HEK293 (cell line): ENCODE results near the gene EVI2B.
A peak's percentile ranks its signal among the peaks of the same experiment; 100 is the strongest.

ENCODE experiments used
- CTCF ChIA-PET: fragments of 350-600 bp; formaldehyde crosslinking; extraction: SDS; loops from one replicate; lab custom pipeline; 2021; ENCODE audit warnings: antibody characterized with exemption; lab: Yijun Ruan, JAX
- POLR2A ChIA-PET: fragments of 300-600 bp; formaldehyde crosslinking; extraction: SDS; loops from one replicate; lab custom pipeline; 2020; ENCODE audit warnings: antibody characterized with exemption, inconsistent platforms; lab: Yijun Ruan, JAX
- H3K27ac ChIP-seq: fragments of 200-500 bp; sonication (Bioruptor generic); 2 replicates; pipeline ENCODE4 v1.5.1; 2014; ENCODE audit warnings: low read depth, low read length, control low read depth, inconsistent platforms; ENCODE audit errors: extremely low read depth
- H3K36me3 ChIP-seq, 2 experiments: fragments of 200-500 bp in 1 of 2; sonication (Bioruptor generic) in 1 of 2; 1 replicate in 1 of 2; 2 replicates in 1 of 2; pipeline ENCODE4 v1.5.1; 2014 to 2017; ENCODE audit warnings: inconsistent platforms in 2 of 2, low read length in 2 of 2; ENCODE audit not compliant: control insufficient read depth in 2 of 2, insufficient read depth in 1 of 2
- H3K4me1 ChIP-seq: fragments of 200-500 bp; sonication (Bioruptor generic); 2 replicates; pipeline ENCODE4 v1.5.1; 2014; ENCODE audit warnings: mild to moderate bottlenecking, low read length, inconsistent platforms; ENCODE audit not compliant: control insufficient read depth, insufficient read depth
- H3K4me3 ChIP-seq: 2 replicates; pipeline ENCODE4 v1.5.1; 2011; ENCODE audit warnings: low read depth, mild to moderate bottlenecking, control low read depth, low read length, moderate library complexity
- H3K9me3 ChIP-seq: fragments of 200-500 bp; sonication (Bioruptor generic); 2 replicates; pipeline ENCODE4 v1.5.1; 2014; ENCODE audit warnings: low read depth, low read length, inconsistent platforms; ENCODE audit not compliant: control insufficient read depth, insufficient read depth
- EGR2 ChIP-seq: fragments of 450-650 bp; formaldehyde crosslinking; IDR thresholded peaks from 2 replicates; pipeline ENCODE4 v1.5.1; 2016; ENCODE audit warnings: low read depth, missing biosample characterization, missing genetic modification characterization
- ELK4 ChIP-seq: IDR thresholded peaks from 2 replicates; pipeline ENCODE4 v1.6.1; 2011; ENCODE audit warnings: mild to moderate bottlenecking, low read depth, low read length, borderline replicate concordance
- GLI4 ChIP-seq: fragments of 450-650 bp; formaldehyde crosslinking; IDR thresholded peaks from 2 replicates; pipeline ENCODE4 v1.5.1; 2016; ENCODE audit warnings: missing biosample characterization, missing genetic modification characterization
- GLIS1 ChIP-seq: fragments of 450-650 bp; formaldehyde crosslinking; IDR thresholded peaks from 2 replicates; pipeline ENCODE4 v1.5.1; 2016; ENCODE audit warnings: missing biosample characterization, missing genetic modification characterization
- OVOL3 ChIP-seq: fragments of 450-650 bp; formaldehyde crosslinking; IDR thresholded peaks from 2 replicates; pipeline ENCODE4 v1.5.1; 2016; ENCODE audit warnings: missing biosample characterization, missing genetic modification characterization
- PRDM2 ChIP-seq: fragments of 450-650 bp; formaldehyde crosslinking; IDR thresholded peaks from 2 replicates; pipeline ENCODE4 v1.5.1; 2016; ENCODE audit warnings: missing biosample characterization, missing genetic modification characterization, borderline replicate concordance
- RBAK ChIP-seq: fragments of 450-650 bp; formaldehyde crosslinking; IDR thresholded peaks from 2 replicates; pipeline ENCODE4 v1.5.1; 2016; ENCODE audit warnings: missing biosample characterization, missing genetic modification characterization
- SCRT2 ChIP-seq: fragments of 450-650 bp; formaldehyde crosslinking; IDR thresholded peaks from 2 replicates; pipeline ENCODE4 v1.5.1; 2016; ENCODE audit warnings: missing biosample characterization, missing genetic modification characterization
- ZBTB44 ChIP-seq: fragments of 450-650 bp; IDR thresholded peaks from 2 replicates; pipeline ENCODE4 v1.5.1; 2018; ENCODE audit warnings: missing biosample characterization, mild to moderate bottlenecking, missing genetic modification characterization
- ZBTB48 ChIP-seq: fragments of 450-650 bp; formaldehyde crosslinking; IDR thresholded peaks from 2 replicates; pipeline ENCODE4 v1.5.1; 2016; ENCODE audit warnings: missing biosample characterization, missing genetic modification characterization
- ZNF121 ChIP-seq: fragments of 450-650 bp; formaldehyde crosslinking; IDR thresholded peaks from 2 replicates; pipeline ENCODE4 v1.5.1; 2016; ENCODE audit warnings: missing biosample characterization, missing genetic modification characterization
- ZNF146 ChIP-seq: fragments of 450-650 bp; formaldehyde crosslinking; IDR thresholded peaks from 2 replicates; pipeline ENCODE4 v1.5.1; 2016; ENCODE audit warnings: missing biosample characterization, missing genetic modification characterization
- ZNF175 ChIP-seq: fragments of 450-650 bp; formaldehyde crosslinking; IDR thresholded peaks from 2 replicates; pipeline ENCODE4 v1.5.1; 2016; ENCODE audit warnings: missing biosample characterization, missing genetic modification characterization
- ZNF223 ChIP-seq: fragments of 450-650 bp; formaldehyde crosslinking; IDR thresholded peaks from 2 replicates; pipeline ENCODE4 v1.5.1; 2016; ENCODE audit warnings: missing biosample characterization, missing genetic modification characterization
- ZNF26 ChIP-seq: fragments of 450-650 bp; formaldehyde crosslinking; IDR thresholded peaks from 2 replicates; pipeline ENCODE4 v1.5.1; 2016; ENCODE audit warnings: missing biosample characterization, missing genetic modification characterization
- ZNF473 ChIP-seq: fragments of 450-650 bp; formaldehyde crosslinking; IDR thresholded peaks from 2 replicates; pipeline ENCODE4 v1.5.1; 2017; ENCODE audit warnings: missing biosample characterization, missing genetic modification characterization
- ZNF558 ChIP-seq: fragments of 450-650 bp; formaldehyde crosslinking; IDR thresholded peaks from 2 replicates; pipeline ENCODE4 v1.5.1; 2016; ENCODE audit warnings: missing biosample characterization, missing genetic modification characterization
- ZNF561 ChIP-seq: fragments of 450-650 bp; IDR thresholded peaks from 2 replicates; pipeline ENCODE4 v1.5.1; 2018; ENCODE audit warnings: missing biosample characterization, missing genetic modification characterization, borderline replicate concordance
- ZNF610 ChIP-seq: fragments of 450-650 bp; formaldehyde crosslinking; IDR thresholded peaks from 2 replicates; pipeline ENCODE4 v1.5.1; 2016; ENCODE audit warnings: missing biosample characterization, missing genetic modification characterization, borderline replicate concordance
- ZNF621 ChIP-seq: fragments of 450-650 bp; formaldehyde crosslinking; IDR thresholded peaks from 2 replicates; pipeline ENCODE4 v1.5.1; 2017; ENCODE audit warnings: missing biosample characterization, missing genetic modification characterization
- ZNF670 ChIP-seq: fragments of 450-650 bp; formaldehyde crosslinking; IDR thresholded peaks from 2 replicates; pipeline ENCODE4 v1.5.1; 2016; ENCODE audit warnings: missing biosample characterization, missing genetic modification characterization, low read depth
- ZNF707 ChIP-seq: fragments of 450-650 bp; formaldehyde crosslinking; IDR thresholded peaks from 2 replicates; pipeline ENCODE4 v1.5.1; 2016; ENCODE audit warnings: missing biosample characterization, missing genetic modification characterization

Gene EVI2B

GRCh38 chr17:31313982-31314781 lies at the start of gene EVI2B:
Gene EVI2B (minus strand): TSS chr17:31314054. CDS start chr17:31305609, 8,445 bp downstream.
- Histone ChIP-seq H3K36me3 (no peaks in the 10 kb centered on the region; a peak in 1 of 3 replicates), H3K27ac (no peak within 1 kb of the TSS), H3K4me1 (peaks cover 5% of the 10 kb centered on the region; the same call in 1 of the 2 replicates)
- POLR2A ChIA-PET, result no interaction called here
- TF ChIP-seq ZNF473 (tag by site-specific recombination) (no peak), ZNF146 (tag by site-specific recombination) (peak; percentile 73)
- TF ChIP-seq, all 188 proteins: peak for 1
- Histone ChIP-seq H3K9me3 (no peaks in the 10 kb centered on the region), H3K4me3 (no peak within 1 kb of the TSS)
- CTCF ChIA-PET, result no interaction called here

- TF ChIP-seq ZNF26, result no peak
- no peak for TF ChIP-seq ZNF121
- TF ChIP-seq ZNF610 (tag by site-specific recombination), result no peak
- TF ChIP-seq ZNF707 (tag by site-specific recombination), result no peak
- TF ChIP-seq GLI4 (tag by site-specific recombination), result no peak
- no peak for TF ChIP-seq ELK4
- no peak for TF ChIP-seq EGR2
- no peak for TF ChIP-seq ZNF175 (tag by site-specific recombination)
- no peak for TF ChIP-seq ZBTB44
- TF ChIP-seq SCRT2 (tag by site-specific recombination), result no peak
- TF ChIP-seq ZNF621 (tag by site-specific recombination), result no peak
- TF ChIP-seq OVOL3, result no peak
- POLR2A ChIA-PET, result no interaction called here
- CTCF ChIA-PET, result no interaction called here
- Histone ChIP-seq H3K4me3 (no peak overlapping the region), H3K9me3 (no peaks in the 10 kb centered on the region), H3K27ac (no peak overlapping the region), H3K36me3 (peaks cover 49 to 71% of the 10 kb centered on the region in 2 experiments), H3K4me1 (no peaks in the 10 kb centered on the region)
These were observed 44.1 kb upstream of the EVI2B start for GRCh38 chr17:31357839-31358394.

- peaks cover 57 to 70% of the 10 kb centered on the region in 2 experiments for H3K36me3 ChIP-seq
- no peak for TF ChIP-seq PRDM2 (tag by site-specific recombination)
- no peak for TF ChIP-seq ZNF558
- TF ChIP-seq ZNF223 (tag by site-specific recombination), result no peak
- no peak for TF ChIP-seq RBAK (tag by site-specific recombination)
- TF ChIP-seq GLIS1 (tag by site-specific recombination), result no peak
- no peak for TF ChIP-seq ZNF561 (tag by site-specific recombination)
- no peak for TF ChIP-seq ZBTB48 (tag by site-specific recombination)
- no peak for TF ChIP-seq ZNF670
These were observed 43.2 kb upstream of the EVI2B start for GRCh38 chr17:31357091-31357490.

More at GRCh38 chr17:31357091-31357490, 43.2 kb upstream of the EVI2B start:
- Histone ChIP-seq H3K27ac (no peak overlapping the region), H3K4me1 (no peaks in the 10 kb centered on the region), H3K4me3 (no peak overlapping the region), H3K9me3 (no peaks in the 10 kb centered on the region)
- ChIA-PET POLR2A (no interaction called here), CTCF (no interaction called here)
